Activated CD8-positive, alpha-beta memory T cell treated with anti-CD3 and anti-CD28 coated beads, Interleukin-2, amount 50 U/mL, for 1 hour (primary cell): Measurements from ENCODE around the gene KIF26B.

Experiments used
- DNase-seq: peaks from one replicate; pipeline ENCODE4 v3.0.0-alpha.2; 2020; ENCODE audit errors: extremely low read depth

The KIF26B gene

DNA sequence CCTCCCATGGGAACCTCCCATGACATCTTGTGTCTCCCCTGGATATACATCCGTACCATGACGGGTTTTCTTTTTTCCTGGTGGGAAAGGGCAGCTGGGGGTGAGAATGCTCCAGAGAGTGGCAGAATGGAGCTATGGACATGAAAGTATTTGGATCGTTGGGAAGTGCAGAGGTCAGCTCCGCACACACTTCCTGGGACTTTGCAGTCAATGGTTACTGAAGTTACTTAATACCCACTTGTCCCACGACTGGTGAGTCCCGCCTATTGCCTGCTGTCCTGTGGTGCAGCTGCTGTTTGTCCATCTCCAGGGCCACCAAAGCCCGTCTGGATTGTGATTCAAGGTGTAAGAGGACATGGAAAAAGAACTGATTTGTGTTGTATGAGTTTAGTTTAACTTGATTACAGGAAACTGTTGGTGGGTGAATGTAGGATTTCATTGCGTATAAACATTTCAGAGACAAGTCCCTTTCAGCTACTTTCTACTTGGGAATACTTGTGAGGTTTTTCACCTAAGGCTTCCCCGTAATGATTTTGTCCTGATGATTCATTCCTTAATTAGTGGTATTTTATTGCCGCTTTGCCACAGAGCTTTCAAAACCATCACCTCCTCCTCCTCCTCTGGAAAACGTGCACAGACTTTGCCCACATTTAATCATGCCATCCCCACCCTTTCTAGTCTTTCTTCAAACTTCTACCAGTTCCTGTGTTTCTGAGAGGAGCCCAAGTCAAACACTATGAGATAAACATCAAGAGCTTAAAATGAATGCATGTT lies 308.8 kb downstream of the KIF26B start:
- DNase-seq = no peak

DNA sequence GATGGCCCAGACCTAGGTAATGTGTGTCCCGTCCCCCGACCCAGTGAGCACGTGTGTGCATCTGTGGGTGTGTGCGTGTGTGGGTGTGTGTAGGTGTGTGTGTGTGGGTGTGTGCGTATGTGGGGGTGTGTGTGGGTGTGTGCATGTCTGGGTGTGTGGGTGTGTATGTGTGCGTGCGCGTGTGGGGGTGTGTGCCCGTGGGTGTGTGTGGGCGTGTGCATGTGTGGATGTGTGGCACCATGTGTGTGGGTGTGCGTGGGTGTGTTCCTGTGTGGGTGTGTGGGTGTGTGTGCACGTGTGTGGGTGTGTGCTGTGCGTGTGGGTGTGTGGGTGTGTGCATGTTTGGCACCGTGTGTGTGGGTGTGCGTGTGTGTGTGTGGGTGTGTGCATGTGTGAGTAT lies 309.5 kb downstream of the KIF26B start:
- no peak for DNase-seq

DNA sequence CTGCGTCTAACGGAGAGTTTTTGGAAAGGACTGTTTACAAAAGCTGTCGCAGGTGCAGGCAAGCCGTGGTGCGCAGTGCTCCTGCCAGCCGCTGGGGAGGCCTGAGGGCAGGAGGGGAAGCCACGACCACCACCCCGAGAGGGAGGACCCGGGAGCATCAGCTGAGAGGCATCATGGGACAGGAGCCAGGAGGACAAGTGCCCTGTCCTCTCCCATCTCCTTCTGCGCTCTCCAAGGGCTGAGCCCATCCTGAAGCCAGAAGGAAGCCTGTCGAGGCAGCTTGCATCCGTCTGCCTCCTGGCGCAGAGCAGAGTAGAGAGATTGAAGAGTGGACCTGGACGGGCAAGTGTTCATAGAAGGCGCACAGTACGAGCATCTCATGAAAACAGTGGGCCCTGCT lies 310.9 kb downstream of the KIF26B start:
- no peak for DNase-seq

DNA sequence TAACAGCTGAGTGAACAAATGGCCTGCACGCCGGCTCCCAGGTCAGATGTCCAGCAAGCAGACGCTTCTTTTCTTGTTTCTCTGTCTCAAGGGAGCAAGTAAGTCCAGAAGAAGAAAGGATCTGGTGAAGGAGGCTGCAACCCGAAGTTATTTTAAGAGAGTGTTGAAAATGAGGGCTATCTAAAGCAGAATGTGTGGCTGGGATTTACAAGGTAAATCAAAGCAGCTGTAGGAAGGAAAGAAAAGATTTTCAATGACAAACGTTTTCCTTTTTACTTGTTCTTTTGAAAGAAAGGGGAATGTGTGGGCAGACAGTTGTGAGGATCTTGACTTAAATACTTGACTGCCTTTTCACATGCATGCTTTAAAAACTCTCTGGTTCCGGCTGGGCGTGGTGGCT lies 311.5 kb downstream of the KIF26B start:
- DNase-seq = no peak

DNA sequence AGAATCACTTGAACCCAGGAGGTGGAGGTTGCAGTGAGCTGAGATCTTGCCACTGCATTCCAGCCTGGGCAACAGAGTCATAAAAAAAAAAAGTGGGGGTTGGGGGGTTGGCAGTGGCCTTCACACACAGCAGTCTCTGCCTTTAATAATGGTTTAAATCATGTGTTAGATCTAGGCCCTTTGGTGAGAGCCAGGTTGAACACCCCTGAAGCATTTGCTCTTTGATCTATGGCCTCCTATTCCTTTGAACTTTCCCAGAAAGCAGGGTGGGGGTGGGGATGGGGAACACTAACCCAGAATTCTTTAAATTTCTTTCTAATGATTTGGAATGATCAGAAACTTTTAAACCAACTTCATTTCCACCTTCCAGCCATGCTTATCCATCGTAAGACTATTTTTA lies 313.0 kb downstream of the KIF26B start:
- no peak for DNase-seq

DNA sequence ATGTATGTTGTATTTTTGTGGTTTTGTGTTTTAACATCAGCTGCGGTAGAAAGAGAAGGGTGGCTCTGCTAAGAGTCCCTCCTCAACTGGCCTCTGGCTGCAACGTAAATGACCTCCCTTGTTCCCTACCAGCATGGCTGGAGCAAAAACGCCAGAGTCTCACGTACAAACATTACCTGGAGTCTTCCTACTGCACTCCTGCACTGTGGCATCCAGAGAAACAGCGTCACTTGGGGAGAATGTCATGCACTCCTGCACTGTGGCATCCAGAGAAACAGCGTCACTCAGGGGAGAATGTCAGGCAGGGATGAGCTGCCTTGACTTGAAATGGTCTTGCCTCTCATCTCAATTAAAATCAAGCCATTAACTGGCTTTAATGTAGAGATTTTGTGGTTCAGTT lies 314.2 kb downstream of the KIF26B start:
- no peak for DNase-seq

DNA sequence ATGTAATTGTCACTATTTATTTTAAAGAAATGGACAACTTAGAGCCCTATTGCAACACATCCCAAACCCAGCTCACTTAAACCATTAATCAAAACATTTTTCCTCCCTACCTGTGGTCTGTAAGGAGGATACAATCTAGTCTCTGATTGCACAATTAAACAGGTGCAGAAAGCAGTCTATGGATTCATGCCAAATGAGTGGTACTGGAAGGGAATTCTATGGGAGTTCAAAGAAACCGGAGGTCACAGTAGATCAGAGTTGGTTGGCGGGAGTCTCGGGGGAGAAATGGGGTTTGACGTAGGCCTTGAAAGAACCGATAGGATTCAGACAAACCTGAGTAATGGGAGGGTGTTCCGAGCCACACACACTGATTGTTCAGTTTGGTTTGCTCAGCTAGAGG lies 314.9 kb downstream of the KIF26B start:
- no peak for DNase-seq

DNA sequence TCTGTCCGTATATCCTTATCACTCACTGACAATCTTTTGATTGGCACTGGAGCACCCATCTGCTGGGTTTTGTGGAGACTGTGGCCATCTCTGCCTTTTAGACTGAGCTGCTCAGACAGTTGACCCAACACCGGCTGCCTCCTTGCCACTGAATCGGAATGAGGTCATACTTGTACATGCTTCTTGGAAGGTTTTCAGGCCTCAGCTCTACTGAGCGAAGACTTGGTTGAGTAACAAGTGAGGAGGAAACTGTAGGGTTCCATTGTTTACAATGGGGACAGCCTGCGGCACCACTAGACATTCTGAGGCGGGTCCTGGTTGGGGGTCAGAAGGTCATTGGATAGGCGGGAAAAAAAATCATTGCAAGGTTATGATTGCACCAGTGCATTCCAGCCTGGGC lies 320.3 kb downstream of the KIF26B start:
- no peak for DNase-seq

DNA sequence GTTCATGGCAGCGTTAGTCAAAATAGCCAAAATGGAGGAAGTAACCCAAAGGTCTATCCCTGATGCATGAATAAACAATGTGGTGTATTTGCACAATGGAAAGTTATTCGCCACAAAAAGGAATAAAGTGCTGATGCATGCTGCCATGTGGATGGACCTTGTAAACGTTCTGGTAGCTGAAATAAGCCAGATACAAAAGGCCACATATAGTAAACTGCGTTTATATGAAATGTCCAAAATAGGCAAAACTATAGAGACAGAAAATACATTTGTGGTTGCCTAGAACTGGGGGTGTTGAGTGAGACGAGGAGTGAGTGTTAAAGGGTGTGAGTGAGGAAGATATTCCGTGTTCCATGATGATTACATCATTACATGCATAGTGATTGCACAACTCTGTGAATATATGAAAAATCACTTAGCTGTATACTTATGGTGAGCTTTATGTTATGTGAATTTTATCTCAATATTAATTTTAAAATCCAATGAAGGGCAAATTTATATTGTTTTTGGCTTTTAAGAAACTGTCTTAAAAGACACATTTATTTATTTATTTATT lies 321.3 kb downstream of the KIF26B start:
- DNase-seq = no peak

DNA sequence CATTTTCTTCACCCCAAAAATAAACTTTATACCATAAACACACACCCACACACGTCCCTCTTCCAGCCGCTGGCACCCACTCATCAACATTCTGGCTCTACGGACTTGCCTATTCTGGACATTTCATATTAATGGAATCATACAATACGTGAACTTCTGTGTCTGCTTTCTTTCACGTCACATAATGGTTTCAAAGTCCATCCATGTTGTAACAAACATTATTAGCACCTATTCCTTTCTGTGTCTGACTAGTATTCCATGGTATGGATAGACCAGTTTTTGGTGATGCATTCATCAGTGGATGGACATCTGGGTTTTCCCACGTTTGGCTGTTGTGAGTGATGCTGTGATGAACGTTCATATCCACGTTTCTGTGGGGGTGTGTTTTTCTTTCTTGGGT lies 323.2 kb downstream of the KIF26B start:
- no peak for DNase-seq

DNA sequence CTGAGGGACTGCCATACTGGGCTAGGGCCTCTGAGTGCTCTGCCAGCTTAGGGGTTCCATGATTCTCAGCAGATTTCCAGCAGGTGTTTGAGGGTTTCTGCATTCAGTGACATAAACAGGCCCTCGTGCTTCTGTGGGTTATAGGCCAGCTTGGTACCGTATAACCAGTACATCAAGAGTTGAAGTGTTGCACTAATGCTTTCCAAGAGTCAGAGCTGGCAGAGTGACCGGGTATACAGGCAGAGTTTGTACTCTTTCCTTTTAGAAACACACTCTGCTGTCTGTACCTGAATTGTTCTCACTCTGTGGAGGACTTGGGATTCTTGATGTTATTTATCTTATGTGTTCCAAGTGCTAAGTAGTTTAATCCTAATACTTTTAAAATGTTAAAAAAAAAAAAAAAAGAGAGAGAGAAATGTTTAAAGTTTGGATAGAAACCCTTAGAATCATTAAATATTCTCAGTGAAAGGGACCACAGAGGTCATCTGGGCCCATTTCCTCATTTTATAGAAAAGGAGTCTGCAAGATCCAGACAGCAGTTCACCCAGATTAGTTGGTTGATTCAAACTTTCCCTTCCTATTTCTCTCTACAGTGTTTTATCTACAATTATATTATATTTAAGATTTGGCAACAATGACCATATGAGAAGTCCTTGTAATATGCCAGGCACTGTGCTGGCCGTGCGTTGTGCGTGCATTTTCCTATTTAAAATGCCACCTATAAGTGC lies 325.8 kb downstream of the KIF26B start:
- DNase-seq = no peak

DNA sequence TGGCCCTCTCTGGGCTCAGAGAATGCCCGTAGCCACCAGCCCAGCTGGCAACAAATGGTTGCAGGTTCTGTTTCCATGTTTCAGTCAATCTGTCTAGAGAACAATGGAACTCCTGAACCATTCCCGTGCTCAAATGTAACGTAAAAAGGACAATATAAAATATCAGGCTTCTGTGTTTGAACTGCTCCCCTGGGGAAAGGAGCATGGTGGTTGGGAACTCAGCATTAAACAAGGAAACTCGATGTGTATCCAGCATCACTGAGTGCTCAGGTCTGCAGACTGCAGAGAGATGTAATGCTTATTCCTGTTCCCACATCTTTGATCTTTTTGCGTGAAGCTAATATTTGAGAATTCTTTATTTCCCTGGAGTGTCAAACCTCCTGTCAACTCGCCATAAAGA lies 326.5 kb downstream of the KIF26B start:
- DNase-seq = no peak

DNA sequence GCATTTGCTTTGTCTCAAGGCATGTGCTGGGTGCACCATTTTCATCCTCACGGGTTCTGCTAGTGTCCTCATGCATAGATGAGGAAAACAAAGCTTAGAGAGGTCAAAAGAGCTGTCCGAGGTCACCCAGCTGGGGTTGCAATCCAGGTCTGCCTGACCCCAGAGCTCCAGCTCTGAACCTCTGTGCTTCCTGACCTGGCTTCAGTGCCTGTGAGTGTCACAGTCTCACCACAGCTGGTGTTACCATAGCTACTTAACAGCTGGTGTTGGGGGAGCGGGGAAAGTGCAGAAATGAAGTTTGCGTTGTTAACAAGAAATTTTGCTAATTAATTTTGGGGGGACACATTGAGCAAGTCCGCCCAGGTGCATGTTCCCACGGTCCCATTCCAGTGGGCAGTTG lies 328.5 kb downstream of the KIF26B start:
- no peak for DNase-seq

DNA sequence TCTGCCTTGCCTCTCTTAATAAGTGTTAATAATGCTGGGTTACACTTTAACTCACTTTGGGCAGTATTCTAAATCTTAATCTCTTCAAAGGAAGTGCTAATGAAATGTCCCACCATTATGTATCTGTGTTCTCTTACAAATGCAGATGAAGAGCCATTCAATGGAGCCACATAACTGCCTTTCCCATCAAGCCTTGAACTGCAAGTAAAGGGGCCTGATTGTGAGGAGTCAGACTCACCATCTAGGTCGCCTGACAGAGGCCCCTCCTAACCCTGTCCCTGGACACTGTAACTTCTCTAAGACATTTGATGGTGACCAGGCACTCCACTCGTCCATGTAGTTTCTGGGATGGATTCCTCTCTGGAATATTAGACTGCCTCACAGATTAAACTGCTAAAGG lies 329.4 kb downstream of the KIF26B start:
- DNase-seq = no peak

DNA sequence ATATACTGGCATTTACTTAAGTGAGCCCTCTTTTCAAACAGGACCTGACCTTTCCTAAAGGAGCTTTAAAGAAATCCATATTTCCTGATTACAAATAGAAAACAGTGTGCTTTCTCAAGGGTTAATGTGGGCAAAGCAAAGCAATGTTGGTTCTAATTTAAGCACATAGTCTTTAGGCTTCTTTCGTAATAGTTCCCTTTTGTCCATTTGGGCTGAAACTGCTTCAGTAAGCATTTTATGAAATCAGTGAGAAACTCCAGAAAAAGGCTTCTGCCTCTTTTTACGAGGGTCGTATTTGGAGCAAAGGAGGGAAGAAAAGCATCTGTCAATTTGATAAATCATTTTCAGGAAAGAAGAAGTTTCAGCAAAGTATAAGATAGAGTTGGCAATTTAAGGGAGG lies 331.2 kb downstream of the KIF26B start:
- DNase-seq = no peak

DNA sequence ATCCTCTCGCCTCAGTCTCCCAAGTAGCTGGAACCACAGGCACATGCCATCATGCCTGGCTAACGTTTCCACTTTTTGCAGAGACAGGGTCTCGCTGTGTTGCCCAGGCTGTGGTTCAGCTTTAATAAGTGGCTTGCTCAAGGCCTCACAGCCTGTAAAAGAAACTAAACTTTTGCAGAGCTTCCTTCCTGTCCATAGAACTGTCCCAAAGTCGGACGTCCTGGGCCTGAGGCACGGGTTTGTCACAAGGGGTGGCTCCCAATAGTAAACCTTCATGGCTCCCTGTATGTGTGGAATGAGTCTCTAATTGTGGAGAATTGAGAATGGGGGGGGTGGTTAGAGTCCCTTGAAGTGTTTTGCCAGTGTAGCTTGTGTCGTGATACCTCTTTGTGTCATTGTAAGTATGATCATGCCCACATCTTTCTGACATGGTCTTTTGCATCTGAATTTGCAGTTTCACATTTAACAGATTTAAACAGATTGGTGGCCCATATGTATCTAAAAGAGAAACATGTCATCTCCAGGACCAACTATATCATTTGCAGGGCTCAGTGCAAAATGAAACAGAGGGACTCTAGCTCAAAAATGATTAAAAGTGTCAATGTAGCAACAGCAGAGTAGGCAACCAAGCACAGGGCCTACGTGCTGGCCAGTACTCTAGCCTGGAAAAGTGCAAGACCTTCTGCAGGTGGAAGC lies 332.1 kb downstream of the KIF26B start:
- no peak for DNase-seq

DNA sequence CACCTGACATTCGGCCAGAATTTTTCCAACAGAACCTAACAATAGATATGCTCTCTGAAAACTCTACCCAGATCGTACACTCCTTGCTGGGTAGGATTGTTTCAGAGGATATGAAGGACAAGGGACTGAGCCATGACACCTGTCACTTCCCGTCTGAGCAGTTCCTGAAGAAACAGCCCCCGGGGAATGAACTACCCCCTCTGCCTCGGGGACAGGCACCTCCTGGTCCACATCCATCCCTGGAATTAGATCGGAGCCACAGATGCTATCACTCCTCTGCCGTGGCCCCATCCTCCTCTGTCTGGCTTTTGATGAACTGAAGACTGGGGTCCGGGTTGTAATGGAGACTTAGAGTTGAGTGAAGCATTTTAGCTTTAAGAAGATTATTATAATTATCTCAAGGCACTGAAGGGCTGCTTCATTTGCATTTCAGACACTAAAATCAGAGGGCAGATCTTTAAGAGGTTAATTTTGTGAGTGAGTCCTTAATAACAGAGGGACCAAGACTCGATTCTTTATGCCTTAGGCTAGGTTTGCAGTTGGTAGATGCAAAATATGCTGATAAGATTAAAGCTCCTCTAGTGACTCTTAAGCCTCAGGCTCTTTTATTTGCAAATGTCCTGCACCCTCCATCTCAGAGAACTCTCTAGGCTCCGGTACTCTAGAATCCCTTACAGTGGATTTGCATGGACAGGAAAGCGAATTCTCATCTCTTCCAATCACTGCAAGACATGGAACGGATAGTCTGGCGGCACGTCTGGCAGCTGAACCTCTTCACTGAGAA lies 333.8 kb downstream of the KIF26B start:
- DNase-seq = no peak

DNA sequence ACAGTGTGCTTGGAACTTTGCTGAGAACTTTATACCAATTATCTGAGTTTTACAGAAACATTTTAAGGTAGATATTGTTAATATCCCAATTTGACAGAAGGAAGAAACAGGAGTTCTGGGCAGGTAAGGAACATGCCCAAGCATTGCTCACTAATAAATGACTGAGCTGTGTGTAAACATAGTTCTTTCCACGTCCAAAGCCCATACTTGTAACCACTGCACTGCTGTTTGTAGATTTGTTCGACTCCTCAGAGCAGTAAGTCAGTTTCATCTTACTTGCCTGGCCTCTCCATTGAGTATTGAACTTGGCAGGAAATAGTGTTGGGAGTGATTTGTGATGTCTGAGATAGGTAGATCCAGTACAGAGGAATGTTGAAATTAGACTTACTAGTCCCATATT lies 335.1 kb downstream of the KIF26B start:
- no peak for DNase-seq

DNA sequence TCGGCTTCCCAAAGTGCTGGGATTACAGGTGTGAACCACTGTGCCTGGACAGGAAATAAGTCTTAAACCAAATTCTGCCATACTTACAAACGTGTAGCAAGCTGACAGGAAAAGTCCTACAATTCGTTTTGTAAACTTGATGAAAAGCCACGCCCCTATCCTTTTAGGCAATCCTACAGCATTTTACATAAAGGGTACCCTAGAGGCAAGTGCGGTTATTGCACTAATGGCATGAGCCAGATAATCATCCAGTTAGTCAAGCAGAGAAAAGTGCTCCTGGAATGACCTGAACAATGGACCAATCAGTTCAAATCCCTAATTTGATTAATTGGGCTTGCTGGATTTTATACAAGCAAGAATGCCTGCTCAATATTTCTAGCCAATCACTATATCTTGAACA lies 338.2 kb downstream of the KIF26B start:
- DNase-seq = no peak

DNA sequence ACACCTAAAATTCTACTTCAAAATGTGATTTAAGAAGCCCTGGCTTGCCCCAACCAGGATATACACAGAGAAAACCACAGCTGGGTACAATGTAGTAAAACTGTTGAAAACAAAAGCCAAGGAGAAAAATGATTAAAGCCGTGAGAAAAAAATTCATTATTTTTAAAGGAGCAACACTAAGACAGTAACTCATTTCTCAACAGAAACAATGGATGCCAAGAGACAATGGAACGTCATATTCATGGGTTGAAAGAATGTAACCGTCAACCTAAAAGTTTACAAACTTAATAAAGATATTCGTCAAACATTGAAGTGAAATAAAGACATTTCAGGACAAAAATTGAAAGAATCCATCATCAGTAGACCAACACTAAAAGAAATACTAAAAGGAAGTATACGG lies 340.9 kb downstream of the KIF26B start:
- no peak for DNase-seq

DNA sequence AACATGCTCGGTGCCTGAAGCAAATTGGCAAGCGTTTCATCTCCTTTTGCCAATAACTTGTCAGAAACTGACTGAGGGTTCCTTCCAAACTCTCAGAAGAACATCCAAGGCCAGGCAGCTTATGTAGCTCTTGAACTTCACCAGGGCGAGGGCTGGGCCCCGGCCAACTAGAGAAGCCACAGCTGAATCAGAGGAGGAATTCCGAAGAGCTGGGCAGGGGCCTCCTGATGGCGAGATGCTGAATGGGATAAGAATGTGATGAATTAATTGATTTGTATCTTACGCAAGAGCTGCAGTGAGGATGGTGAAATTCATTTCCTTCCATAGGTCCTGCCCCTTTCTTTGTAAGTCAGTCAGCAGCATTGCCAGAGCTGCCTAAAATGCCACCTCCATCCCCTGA lies 345.8 kb downstream of the KIF26B start:
- no peak for DNase-seq

DNA sequence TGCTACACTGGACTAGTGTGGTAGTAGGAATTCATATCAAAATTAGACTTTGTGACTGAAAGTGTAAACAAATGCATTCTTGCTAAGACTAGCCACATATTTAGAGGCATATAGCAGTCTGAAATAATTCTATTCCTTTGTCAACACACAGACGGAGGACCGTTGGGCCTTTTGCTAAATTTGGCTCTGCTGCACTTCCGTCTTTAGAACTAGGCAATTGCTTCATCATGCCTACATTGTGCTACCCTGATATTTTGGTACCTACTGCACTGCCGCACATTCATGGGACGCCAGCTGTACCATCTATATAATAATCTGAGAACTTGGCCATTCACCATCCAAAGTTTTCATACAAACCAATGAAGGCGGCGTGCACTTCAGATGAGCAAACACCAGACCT lies 346.8 kb downstream of the KIF26B start:
- no peak for DNase-seq
